DND-41 (cell line): ENCODE results near the gene TMEM38B.

Source experiments
- EZH2 ChIP-seq: IDR thresholded peaks from 3 replicates; pipeline ENCODE4 v1.6.1; 2012; ENCODE audit warnings: borderline replicate concordance, low read depth, mild to moderate bottlenecking, moderate library complexity, low read length, inconsistent platforms; ENCODE audit not compliant: severe bottlenecking
- TF ChIP-seq, protein P1 (sequence below): IDR thresholded peaks from 2 replicates; pipeline ENCODE4 v1.5.1; 2012; ENCODE audit warnings: borderline replicate concordance, low read length, moderate library complexity, mild to moderate bottlenecking; ENCODE audit not compliant: poor library complexity, severe bottlenecking; ENCODE audit errors: extremely low read depth

DNA sequence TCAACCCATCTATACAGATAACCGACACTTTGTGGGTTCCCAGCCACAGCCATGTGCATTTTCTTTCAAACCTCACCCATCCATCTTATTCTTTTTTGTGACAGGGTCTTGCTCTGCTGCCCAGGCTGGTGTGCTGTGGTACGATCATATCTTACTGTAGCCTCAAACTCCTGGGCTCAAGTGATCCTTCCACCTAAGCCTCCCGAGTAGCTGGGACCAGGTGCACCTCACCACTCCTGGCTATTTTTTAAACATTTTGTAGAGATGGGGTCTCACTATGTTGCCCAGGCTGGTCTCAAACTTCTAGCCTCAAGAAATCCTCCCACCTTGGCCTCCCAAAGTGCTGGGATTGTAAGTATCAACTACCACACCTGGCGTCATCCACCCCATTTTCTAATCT lies 7.4 kb upstream of the TMEM38B start:
- TF ChIP-seq, protein P1, sequence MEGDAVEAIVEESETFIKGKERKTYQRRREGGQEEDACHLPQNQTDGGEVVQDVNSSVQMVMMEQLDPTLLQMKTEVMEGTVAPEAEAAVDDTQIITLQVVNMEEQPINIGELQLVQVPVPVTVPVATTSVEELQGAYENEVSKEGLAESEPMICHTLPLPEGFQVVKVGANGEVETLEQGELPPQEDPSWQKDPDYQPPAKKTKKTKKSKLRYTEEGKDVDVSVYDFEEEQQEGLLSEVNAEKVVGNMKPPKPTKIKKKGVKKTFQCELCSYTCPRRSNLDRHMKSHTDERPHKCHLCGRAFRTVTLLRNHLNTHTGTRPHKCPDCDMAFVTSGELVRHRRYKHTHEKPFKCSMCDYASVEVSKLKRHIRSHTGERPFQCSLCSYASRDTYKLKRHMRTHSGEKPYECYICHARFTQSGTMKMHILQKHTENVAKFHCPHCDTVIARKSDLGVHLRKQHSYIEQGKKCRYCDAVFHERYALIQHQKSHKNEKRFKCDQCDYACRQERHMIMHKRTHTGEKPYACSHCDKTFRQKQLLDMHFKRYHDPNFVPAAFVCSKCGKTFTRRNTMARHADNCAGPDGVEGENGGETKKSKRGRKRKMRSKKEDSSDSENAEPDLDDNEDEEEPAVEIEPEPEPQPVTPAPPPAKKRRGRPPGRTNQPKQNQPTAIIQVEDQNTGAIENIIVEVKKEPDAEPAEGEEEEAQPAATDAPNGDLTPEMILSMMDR, result no peak
- no peak for TF ChIP-seq EZH2
